GM10248 (cell line): Measurements from ENCODE around the gene TMEM62.
"Not testable (repeated sequence)": the region's sequence is repeated elsewhere in the genome, so short reads cannot be mapped to it uniquely, and the experiment has no call there.

ENCODE experiments used
- CTCF ChIA-PET: fragments of 300-600 bp; sonication (Branson Sonifier 250); formaldehyde crosslinking; extraction: SDS; loops from one replicate; lab custom pipeline; 2021; ENCODE audit warnings: antibody characterized with exemption; lab: Yijun Ruan, JAX
- POLR2A ChIA-PET: fragments of 350-650 bp; sonication (Branson Sonifier 250); formaldehyde crosslinking; extraction: SDS; loops from one replicate; lab custom pipeline; 2020; ENCODE audit warnings: antibody characterized with exemption; lab: Yijun Ruan, JAX
- DNase-seq: peaks from one replicate; pipeline ENCODE4 v3.0.0; 2012; ENCODE audit errors: extremely low spot score
- CTCF ChIP-seq: IDR thresholded peaks from 2 replicates; pipeline ENCODE4 v1.5.1; 2012; ENCODE audit warnings: mild to moderate bottlenecking, low read depth; ENCODE audit errors: extremely low read depth, missing control alignments, control extremely low read depth

Gene TMEM62

DNA sequence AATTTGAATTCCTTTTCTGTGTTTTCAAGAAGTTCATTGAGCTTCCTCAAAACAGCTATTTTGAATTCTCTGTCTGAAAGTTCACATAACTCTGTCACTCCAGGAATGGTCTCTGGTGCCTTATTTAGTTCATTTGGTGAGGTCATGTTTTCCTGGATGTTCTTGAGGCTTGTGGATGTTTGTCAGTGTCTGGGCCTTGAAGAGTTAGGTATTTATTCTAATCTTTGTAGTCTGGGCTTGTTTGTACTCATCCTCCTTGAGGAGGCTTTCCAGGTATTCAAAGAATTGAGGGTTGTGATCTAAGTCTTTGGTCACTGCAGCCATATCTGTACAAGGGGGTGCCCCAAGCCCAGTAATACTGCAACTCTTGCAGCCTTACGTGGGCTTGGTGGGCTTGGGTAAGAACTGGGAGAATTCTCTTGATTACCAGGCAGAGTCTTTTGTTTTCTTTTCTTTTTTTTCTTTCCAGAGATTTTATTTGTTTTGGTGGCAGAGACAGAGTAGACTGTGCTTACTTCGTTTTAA lies 32.5 kb downstream of the TMEM62 start:
- ChIA-PET POLR2A (no interaction called here), CTCF (no interaction called here)
- DNase-seq = no peak
- no peak for TF ChIP-seq CTCF

- DNase-seq, CTCF ChIA-PET, POLR2A ChIA-PET: not testable (repeated sequence)
Measured at GRCh38 chr15:43167261-43167660, 33.9 kb downstream of the TMEM62 start.

- CTCF ChIA-PET = no interaction called here
- no peak for TF ChIP-seq CTCF
Measured at GRCh38 chr15:43168192-43169107, 35.1 kb downstream of the TMEM62 start.

DNA sequence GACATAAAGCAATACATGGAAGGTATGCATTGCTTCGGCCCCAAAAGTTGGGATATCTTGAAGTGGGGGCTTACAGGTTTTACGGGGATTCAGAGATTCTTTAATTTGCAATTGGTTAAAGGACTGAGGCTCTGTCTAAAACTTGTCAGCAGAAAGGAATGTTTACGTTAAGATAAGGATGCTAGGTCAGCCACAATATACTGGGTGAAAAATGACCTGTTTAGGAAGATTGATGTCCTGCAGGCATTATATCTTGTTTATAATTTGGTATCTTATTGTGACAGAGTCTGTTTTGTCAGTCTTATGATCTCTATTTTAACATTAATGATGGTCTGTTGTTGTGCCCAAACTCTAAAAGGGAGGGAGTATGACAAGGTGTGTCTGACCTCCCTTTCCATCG lies 36.5 kb downstream of the TMEM62 start:
- ChIA-PET POLR2A (no interaction called here), CTCF (no interaction called here)
- TF ChIP-seq CTCF = no peak
- no peak for DNase-seq

More at GRCh38 chr15:43168192-43169107, 35.1 kb downstream of the TMEM62 start:
- POLR2A ChIA-PET = interaction anchor here (0.7 kb wide), 1 partner anchor 502 kb away, joined by 12 read pairs; no protein-coding TSS in a partner anchor
- DNase-seq = no peak

GRCh38 chr15:43175656-43176309 lies 42.4 kb downstream of the TMEM62 start:
- POLR2A ChIA-PET, DNase-seq: not testable (repeated sequence)
- CTCF ChIA-PET = interaction anchor here (1.2 to 1.7 kb wide), 4 partner anchors 8 to 28 kb away, joined by 3 to 5 read pairs (median 4); no protein-coding TSS in a partner anchor

GRCh38 chr15:43177147-43177546 lies 43.8 kb downstream of the TMEM62 start:
- DNase-seq, POLR2A ChIA-PET, CTCF ChIA-PET: not testable (repeated sequence)

DNA sequence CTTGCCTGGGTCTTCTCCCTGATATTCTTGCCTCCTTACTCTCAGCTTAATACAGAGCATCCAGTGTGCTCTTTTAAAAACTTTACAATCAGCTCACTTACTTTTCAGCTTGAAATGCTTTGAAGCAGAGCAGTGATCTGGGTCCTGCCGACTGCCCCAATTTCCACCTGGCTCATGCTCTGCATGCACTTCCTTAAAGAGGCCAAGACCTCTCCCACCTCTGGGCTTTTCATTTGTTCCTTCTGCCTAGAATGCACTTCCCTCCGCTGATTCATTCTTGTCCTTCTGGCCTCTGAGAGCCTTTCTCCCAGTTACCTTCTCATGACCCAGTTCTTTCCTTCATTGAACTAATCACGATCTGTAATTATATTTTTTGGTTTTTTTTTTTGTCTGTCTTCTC lies 49.9 kb downstream of the TMEM62 start:
- ChIA-PET POLR2A (interaction anchor here (0.5 kb wide), 1 partner anchor 272 kb away, joined by 3 read pairs; no protein-coding TSS in a partner anchor), CTCF (interaction anchor here (1.0 to 1.6 kb wide), 6 partner anchors 8 to 102 kb away, joined by 3 to 7 read pairs (median 4); no protein-coding TSS in a partner anchor)

More for the DNA sequence above, 49.9 kb downstream of the TMEM62 start:
- DNase-seq = no peak
- TF ChIP-seq CTCF = no peak
